H1 (cell line): ENCODE measurements around the gene ENTPD2. TPM values are rescaled to one million over a fixed set of nuclear protein-coding genes. Genes with fewer than 3 reads are reported as not detected.

Experiments used
- CTCF ChIA-PET: fragments of 300-600 bp; sonication (Branson Sonifier 250); formaldehyde crosslinking; loops from one replicate; lab custom pipeline; 2021; ENCODE audit not compliant: partially characterized antibody; lab: Charles Lee
- POLR2A ChIA-PET: fragments of 300-600 bp; sonication (Branson Sonifier 250); formaldehyde crosslinking; loops from one replicate; lab custom pipeline; 2021; ENCODE audit warnings: inconsistent platforms; ENCODE audit not compliant: partially characterized antibody; lab: Charles Lee
- DNase-seq, 2 experiments: peaks; one replicate each; pipeline versions ENCODE4 v3.0.0 to v3.0.0-alpha.2; 2010 to 2022; ENCODE audit warnings: low spot score in 2 of 2, low read depth in 1 of 2, mixed read lengths in 1 of 2
- FAIRE-seq: peaks from 2 replicates; lab custom pipeline; 2011; peaks lifted over from hg19 to GRCh38; lab: Jason Lieb, UNC
- H2AFZ ChIP-seq: 2 replicates; pipeline ENCODE4 v1.8.1; 2012; ENCODE audit warnings: low read length, inconsistent platforms
- H2AK5ac ChIP-seq: 2 replicates; pipeline ENCODE4 v1.6.1; 2013; ENCODE audit warnings: low read depth, low read length
- H2BK120ac ChIP-seq: replicated peaks from 2 replicates; pipeline ENCODE3; 2013; ENCODE audit warnings: low read depth, low read length, inconsistent platforms
- H2BK12ac ChIP-seq: 2 replicates; pipeline ENCODE4 v1.6.1; 2013; ENCODE audit warnings: low read depth, low read length
- H2BK15ac ChIP-seq: 2 replicates; pipeline ENCODE4 v1.6.1; 2013; ENCODE audit warnings: low read length
- H2BK20ac ChIP-seq: 2 replicates; pipeline ENCODE4 v1.6.1; 2013; ENCODE audit warnings: low read length
- H2BK5ac ChIP-seq: 2 replicates; pipeline ENCODE4 v1.6.1; 2013; ENCODE audit warnings: low read depth, low read length
- H3K14ac ChIP-seq: 2 replicates; pipeline ENCODE4 v1.6.1; 2013; ENCODE audit warnings: inconsistent platforms; ENCODE audit not compliant: insufficient read length
- H3K18ac ChIP-seq: 2 replicates; pipeline ENCODE4 v1.6.1; 2013; ENCODE audit warnings: low read length; ENCODE audit errors: extremely low read depth
- H3K23ac ChIP-seq: 2 replicates; pipeline ENCODE4 v1.6.1; 2013; ENCODE audit warnings: inconsistent platforms; ENCODE audit not compliant: insufficient read length
- H3K23me2 ChIP-seq: 2 replicates; pipeline ENCODE4 v1.6.1; 2013; ENCODE audit warnings: low read depth, low read length
- H3K27ac ChIP-seq: 2 replicates; pipeline ENCODE4 v1.6.1; 2011; ENCODE audit warnings: low read depth, low read length, inconsistent platforms
- H3K27me3 ChIP-seq, 4 experiments: replicated peaks in 1 of 4; 1 replicate in 1 of 4; 2 replicates in 3 of 4; pipeline versions ENCODE4 v1.6.1 to v1.8.1; 2011 to 2013; ENCODE audit warnings: low read length in 3 of 4, mild to moderate bottlenecking in 3 of 4, inconsistent platforms in 2 of 4, mixed read lengths in 2 of 4, moderate library complexity in 1 of 4; ENCODE audit not compliant: control insufficient read depth in 3 of 4, insufficient read depth in 3 of 4; ENCODE audit errors: extremely low read depth in 1 of 4
- H3K36me3 ChIP-seq, 4 experiments: 2 replicates each; pipeline versions ENCODE4 v1.6.1 to v1.8.1; 2011 to 2013; ENCODE audit warnings: mild to moderate bottlenecking in 4 of 4, low read length in 3 of 4, moderate library complexity in 2 of 4, control low read depth in 1 of 4, inconsistent platforms in 1 of 4; ENCODE audit not compliant: insufficient read depth in 4 of 4, control insufficient read depth in 2 of 4
- H3K4ac ChIP-seq: replicated peaks from 2 replicates; pipeline ENCODE3; 2013; ENCODE audit warnings: low read length, low read depth, mixed read lengths, inconsistent platforms; ENCODE audit not compliant: insufficient read length
- H3K4me1 ChIP-seq, 4 experiments: replicated peaks in 1 of 4; 1 replicate in 1 of 4; 2 replicates in 3 of 4; pipeline versions ENCODE4 v1.6.1 to v1.8.1; 2011 to 2013; ENCODE audit warnings: low read length in 3 of 4, inconsistent platforms in 2 of 4, mixed read lengths in 1 of 4; ENCODE audit not compliant: insufficient read depth in 4 of 4, control insufficient read depth in 3 of 4
- H3K4me2 ChIP-seq, 2 experiments: 2 replicates each; pipeline versions ENCODE4 v1.6.1 to v1.8.1; 2011 to 2013; ENCODE audit warnings: low read depth in 2 of 2, low read length in 2 of 2, control low read depth in 1 of 2, inconsistent platforms in 1 of 2, mild to moderate bottlenecking in 1 of 2; ENCODE audit not compliant: insufficient read depth in 1 of 2
- H3K4me3 ChIP-seq, 4 experiments: fragments of 200-600, 300-600 bp in 1 of 4; sonication (generic), shearing (Covaris generic), sonication (Bioruptor Twin) in 1 of 4; 2 replicates each; pipeline versions ENCODE4 v1.5.1 to v1.8.1; 2011 to 2016; ENCODE audit warnings: low read length in 4 of 4, low read depth in 3 of 4, control low read depth in 2 of 4, inconsistent platforms in 2 of 4, mild to moderate bottlenecking in 2 of 4, mixed read lengths in 1 of 4, moderate library complexity in 1 of 4; ENCODE audit not compliant: insufficient read depth in 2 of 4; ENCODE audit errors: extremely low read depth in 1 of 4
- H3K56ac ChIP-seq: replicated peaks from 2 replicates; pipeline ENCODE3; 2013; ENCODE audit warnings: low read depth, mild to moderate bottlenecking, mixed read lengths, low read length, inconsistent platforms; ENCODE audit not compliant: insufficient read length
- H3K79me1 ChIP-seq: 2 replicates; pipeline ENCODE4 v1.6.1; 2013; ENCODE audit warnings: low read depth, low read length, control low read depth
- H3K79me2 ChIP-seq, 2 experiments: 2 replicates each; pipeline versions ENCODE4 v1.6.1 to v1.8.1; 2012 to 2013; ENCODE audit warnings: low read length in 2 of 2, mild to moderate bottlenecking in 2 of 2, inconsistent platforms in 1 of 2; ENCODE audit not compliant: insufficient read depth in 2 of 2, control insufficient read depth in 1 of 2
- H3K9ac ChIP-seq, 4 experiments: replicated peaks in 1 of 4; 1 replicate in 1 of 4; 2 replicates in 3 of 4; pipeline versions ENCODE4 v1.6.1 to v1.8.1; 2011 to 2013; ENCODE audit warnings: low read depth in 3 of 4, low read length in 3 of 4, control low read depth in 2 of 4, mild to moderate bottlenecking in 2 of 4, moderate library complexity in 2 of 4, inconsistent platforms in 1 of 4; ENCODE audit errors: extremely low read depth in 1 of 4
- H3K9me3 ChIP-seq, 2 experiments: 2 replicates each; pipeline versions ENCODE4 v1.6.1 to v1.8.1; 2012 to 2013; ENCODE audit warnings: mild to moderate bottlenecking in 2 of 2, moderate library complexity in 2 of 2, control low read depth in 1 of 2, inconsistent platforms in 1 of 2, low read depth in 1 of 2, low read length in 1 of 2, mixed read lengths in 1 of 2; ENCODE audit not compliant: insufficient read depth in 2 of 2
- H4K20me1 ChIP-seq, 2 experiments: replicated peaks in 1 of 2; 2 replicates each; pipeline versions ENCODE3 to v1.8.1; 2011 to 2013; ENCODE audit warnings: inconsistent platforms in 2 of 2, low read length in 2 of 2, mild to moderate bottlenecking in 1 of 2; ENCODE audit not compliant: insufficient read depth in 2 of 2, control insufficient read depth in 1 of 2
- H4K5ac ChIP-seq: 2 replicates; pipeline ENCODE4 v1.6.1; 2013; ENCODE audit warnings: low read length, low read depth, mixed read lengths, inconsistent platforms; ENCODE audit not compliant: insufficient read length
- H4K8ac ChIP-seq: 2 replicates; pipeline ENCODE4 v1.8.0; 2013; ENCODE audit warnings: mild to moderate bottlenecking, moderate library complexity, low read length, inconsistent platforms; ENCODE audit not compliant: insufficient read depth; ENCODE audit errors: extremely low read depth
- H4K91ac ChIP-seq: replicated peaks from 2 replicates; pipeline ENCODE3; 2013; ENCODE audit warnings: low read length, mixed read lengths, inconsistent platforms; ENCODE audit not compliant: insufficient read length
- ASH2L ChIP-seq: fragments of 200-600, 300-600 bp; sonication (generic); IDR thresholded peaks from one replicate; pipeline ENCODE4 v1.7.1; 2017; ENCODE audit warnings: low read length
- ATF3 ChIP-seq: IDR thresholded peaks from 2 replicates; pipeline ENCODE4 v1.6.1; 2011; ENCODE audit warnings: low read depth, mild to moderate bottlenecking, low read length; ENCODE audit not compliant: insufficient read depth
- BACH1 ChIP-seq: IDR thresholded peaks from 2 replicates; pipeline ENCODE4 v1.6.1; 2012; ENCODE audit warnings: low read length, improper control_type of control experiment
- E2F6 ChIP-seq: IDR thresholded peaks from 2 replicates; pipeline ENCODE4 v1.6.1; 2012; ENCODE audit warnings: inconsistent platforms
- GABPA ChIP-seq: IDR thresholded peaks from 2 replicates; pipeline ENCODE4 v1.6.1; 2011; ENCODE audit warnings: mild to moderate bottlenecking, low read length, moderate library complexity, borderline replicate concordance; ENCODE audit not compliant: insufficient read depth
- JUND ChIP-seq: IDR thresholded peaks from 2 replicates; pipeline ENCODE4 v1.6.1; 2011; ENCODE audit warnings: mild to moderate bottlenecking, improper control_type of control experiment, low read length
- KDM4A ChIP-seq: IDR thresholded peaks from one replicate; pipeline ENCODE4 v1.7.1; 2012; ENCODE audit warnings: low read depth, mild to moderate bottlenecking, moderate library complexity, low read length, inconsistent platforms; ENCODE audit not compliant: severe bottlenecking
- NANOG ChIP-seq: IDR thresholded peaks from 2 replicates; pipeline ENCODE4 v1.6.1; 2011; ENCODE audit warnings: low read length, low read depth, mild to moderate bottlenecking, inconsistent platforms; ENCODE audit not compliant: insufficient read depth, poor library complexity, severe bottlenecking
- POLR2AphosphoS5 ChIP-seq: IDR thresholded peaks from 2 replicates; pipeline ENCODE4 v1.6.1; 2011; ENCODE audit warnings: low read depth, low read length
- RFX5 ChIP-seq: IDR thresholded peaks from 2 replicates; pipeline ENCODE4 v1.6.1; 2011; ENCODE audit warnings: low read depth, low read length, improper control_type of control experiment, borderline replicate concordance
- SIRT6 ChIP-seq: IDR thresholded peaks from one replicate; pipeline ENCODE4 v1.7.1; 2012; ENCODE audit warnings: low read length, inconsistent platforms
- TBP ChIP-seq: IDR thresholded peaks from 2 replicates; pipeline ENCODE4 v1.6.1; 2011; ENCODE audit warnings: low read depth, low read length, improper control_type of control experiment
- ZNF274 ChIP-seq: IDR thresholded peaks from 2 replicates; pipeline ENCODE4 v1.7.0; 2012; ENCODE audit warnings: low read length, borderline replicate concordance; ENCODE audit errors: extremely low read depth
- WGBS, 2 experiments: shearing (Covaris generic) in 1 of 2; methylation state at CpG; one replicate each; pipeline versions ENCODE4 v1.1.6 to v1.1.7; 2013 to 2015; ENCODE audit warnings: low lambda C conversion rate in 2 of 2, mixed read lengths in 2 of 2, inconsistent platforms in 1 of 2, low coverage in 1 of 2, missing lambda C conversion rate in 1 of 2; ENCODE audit not compliant: insufficient replicate concordance in 2 of 2, insufficient coverage in 1 of 2, insufficient read length in 1 of 2; ENCODE audit errors: extremely low coverage in 1 of 2, missing lambda C conversion rate in 1 of 2; 5-methylcytosine and 5-hydroxymethylcytosine counted together
- polyA plus RNA-seq, 7 experiments: library from polyadenylated mRNA; depleted of rRNA in 3 of 7; stranded (reverse) in 5 of 7; unstranded in 2 of 7; fragments of >200 nt in 5 of 7; fragments of 200-250 nt in 2 of 7; gene quantifications; 1 replicate in 5 of 7; 2 replicates in 1 of 7; 4 replicates in 1 of 7; pipeline versions ENCODE4 v1.2.1 to v1.2.3, GENCODE V29; 2011 to 2013; ENCODE audit warnings: missing spikeins in 2 of 7, mixed read lengths in 2 of 7
- total RNA-seq: library from RNA; stranded (reverse); fragmentation: NEBNext Ultra II Directional; extraction: Animal tissue kit (Norgen Biotek cat#: 25700); gene quantifications from 2 replicates; pipeline ENCODE4 v1.2.1, GENCODE V29; 2021

Gene ENTPD2
- total and polyA plus RNA-seq, 2 of the 8 experiments (the other 6 are each of a cell fraction or from before 2014, with no cell fraction given): 0.65 to 3.8 TPM

- DNase-seq: no peak
- TF ChIP-seq E2F6 (no peak), SIRT6 (no peak), TBP (no peak), GABPA (no peak), ASH2L (no peak), NANOG (no peak), JUND (no peak), POLR2AphosphoS5 (no peak), RFX5 (no peak), BACH1 (no peak), ATF3 (no peak), ZNF274 (no peak), KDM4A (no peak)
These were observed 18.4 kb downstream of the ENTPD2 start for GRCh38 chr9:137035507-137035834.

More at GRCh38 chr9:137035507-137035834, 18.4 kb downstream of the ENTPD2 start:
- Histone ChIP-seq H2AK5ac (no peak overlapping the region), H3K9ac (no peak overlapping the region), H3K27ac (no peak overlapping the region), H3K79me2 (no peaks in the 10 kb centered on the region), H3K27me3 (no peaks in the 10 kb centered on the region; a peak in 3 of 7 replicates), H2AFZ (no peak overlapping the region), H3K18ac (no peak overlapping the region), H3K23ac (no peak overlapping the region), H2BK20ac (no peak overlapping the region), H2BK120ac (no peak overlapping the region), H3K4ac (no peak overlapping the region), H4K5ac (no peak overlapping the region), H3K4me1 (peaks cover 0 to 2% (median 0%) of the 10 kb centered on the region in 4 experiments; a peak in 3 of 7 replicates), H3K9me3 (no peaks in the 10 kb centered on the region), H4K20me1 (peaks cover 2 to 5% of the 10 kb centered on the region in 2 experiments), H4K91ac (no peak overlapping the region), H3K14ac (no peak overlapping the region), H3K56ac (no peak overlapping the region), H3K36me3 (peaks cover 0 to 3% (median 0%) of the 10 kb centered on the region in 4 experiments; a peak in 1 of 8 replicates), H2BK5ac (no peak overlapping the region), H3K79me1 (no peaks in the 10 kb centered on the region), H4K8ac (peak overlapping the region; percentile 79; the same call in 1 of the 2 replicates), H3K23me2 (no peaks in the 10 kb centered on the region), H2BK12ac (no peak overlapping the region), H2BK15ac (no peak overlapping the region), H3K4me3 (no peak overlapping the region; a peak in 1 of 8 replicates), H3K4me2 (peak overlapping the region in 1 of 2 experiments; percentile 48; a peak in 1 of 4 replicates)
- FAIRE-seq: no peak
- ChIA-PET CTCF (interaction anchor here (0.6 to 4.2 kb wide), 65 partner anchors 9 to 333 kb away, joined by 3 to 65 read pairs (median 5); partner anchors contain the start of genes AJM1, ANAPC2, CLIC3 and LCN12), POLR2A (interaction anchor here (0.6 to 1.8 kb wide), 3 partner anchors 20 to 249 kb away, joined by 3 to 5 read pairs (median 4); no protein-coding TSS in a partner anchor)
- 39% methylated on average over 9 of the region's 9 CpGs; no CpG with 5 or more reads in 1 of the 2 experiments for WGBS, 2 experiments
